ENCODE measurements around the gene SOST. TPM values are rescaled to one million over a fixed set of nuclear protein-coding genes. Genes with fewer than 3 reads are reported as not detected.

Gene SOST
- total RNA-seq, 4 donors from 2014 or later = not detected

DNA sequence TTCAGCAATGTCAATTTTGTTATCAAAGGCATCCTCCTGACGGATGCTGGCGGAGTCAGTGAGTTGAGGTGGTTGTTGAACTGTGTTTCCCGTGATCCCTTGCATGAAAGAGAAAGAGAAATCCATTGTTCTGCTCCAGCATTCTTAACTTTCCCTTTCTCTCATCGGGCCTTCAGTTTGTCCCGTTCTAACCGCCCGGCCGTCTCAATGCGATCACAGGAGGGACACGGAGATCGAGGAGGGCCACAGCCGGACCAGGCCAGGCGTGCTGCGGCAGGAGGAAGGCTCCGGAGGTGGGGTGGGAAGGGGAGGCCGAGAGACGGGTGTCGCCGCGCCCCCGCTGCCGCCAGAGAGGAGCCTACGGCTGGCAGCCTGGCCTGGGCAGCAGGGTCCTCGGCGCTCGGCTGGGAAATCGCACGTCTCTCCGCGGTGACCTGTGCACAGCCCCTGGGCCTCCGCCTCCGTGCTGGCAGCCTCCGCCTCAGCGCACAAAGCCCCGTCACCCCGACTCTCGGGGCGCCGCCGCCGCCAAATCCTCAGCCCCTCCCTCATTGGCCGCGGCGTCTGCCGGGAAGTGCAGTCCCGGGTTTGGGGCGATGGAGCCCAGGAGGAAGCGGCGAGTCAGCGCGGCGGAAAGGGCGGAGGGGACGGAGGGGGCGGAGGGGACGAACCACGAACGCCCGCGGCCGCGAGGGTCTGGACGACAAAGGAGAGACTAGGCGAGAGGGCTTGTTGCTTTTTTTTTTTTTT lies 38.1 kb downstream of the SOST start:
- TF ChIP-seq CTCF (IDR thresholded peaks at IDR 0.05) (no peak), POLR2A (IDR thresholded peaks at IDR 0.05) (peak; percentile 56 to 57)
- peak overlapping the region; percentile 92 to 96 (median 93) for H3K27ac ChIP-seq
- no peaks in the 10 kb centered on the region for H3K36me3 ChIP-seq
- peak; percentile 79 to 90 (median 83) for DNase-seq
- H3K9me3 ChIP-seq = no peaks in the 10 kb centered on the region
- no peaks in the 10 kb centered on the region for H3K4me1 ChIP-seq
- H3K4me3 ChIP-seq = peak overlapping the region; percentile 78 to 93 (median 87)
- no peaks in the 10 kb centered on the region for H3K27me3 ChIP-seq

- no peak overlapping the region for H3K27ac ChIP-seq
- DNase-seq = no peak
- no peaks in the 10 kb centered on the region for H3K36me3 ChIP-seq
- no peak overlapping the region for H3K4me3 ChIP-seq
- H3K9me3 ChIP-seq = no peaks in the 10 kb centered on the region
- H3K27me3 ChIP-seq = no peaks in the 10 kb centered on the region
- TF ChIP-seq CTCF (IDR thresholded peaks at IDR 0.05) = no peak
- TF ChIP-seq POLR2A (IDR thresholded peaks at IDR 0.05) = no peak
- H3K4me1 ChIP-seq = no peaks in the 10 kb centered on the region
These were observed 39.0 kb downstream of the SOST start for GRCh38 chr17:43719578-43719977.

GRCh38 chr17:43718544-43718943 lies 40.0 kb downstream of the SOST start:
- TF ChIP-seq CTCF (IDR thresholded peaks at IDR 0.05) (no peak), POLR2A (IDR thresholded peaks at IDR 0.05) (no peak)
- Histone ChIP-seq H3K9me3 (no peaks in the 10 kb centered on the region), H3K4me3 (no peak overlapping the region), H3K4me1 (peaks cover 0 to 8% (median 3%) of the 10 kb centered on the region in 4 donors), H3K36me3 (no peaks in the 10 kb centered on the region), H3K27ac (no peak overlapping the region), H3K27me3 (no peaks in the 10 kb centered on the region)
- DNase-seq = no peak

GRCh38 chr17:43717913-43718312 lies 40.7 kb downstream of the SOST start:
- no peak for TF ChIP-seq POLR2A (IDR thresholded peaks at IDR 0.05)
- no peak for TF ChIP-seq CTCF (IDR thresholded peaks at IDR 0.05)
- Histone ChIP-seq H3K4me3 (no peak overlapping the region), H3K27ac (no peak overlapping the region), H3K36me3 (no peaks in the 10 kb centered on the region), H3K27me3 (no peaks in the 10 kb centered on the region), H3K4me1 (peaks cover 0 to 11% (median 3%) of the 10 kb centered on the region in 4 donors), H3K9me3 (no peaks in the 10 kb centered on the region)
- DNase-seq = no peak

GRCh38 chr17:43714465-43715149 lies 44.0 kb downstream of the SOST start:
- peaks cover 0 to 11% (median 3%) of the 10 kb centered on the region in 4 donors for H3K4me1 ChIP-seq
- DNase-seq = no peak
- no peak overlapping the region for H3K27ac ChIP-seq
- no peaks in the 10 kb centered on the region for H3K9me3 ChIP-seq
- H3K36me3 ChIP-seq = no peaks in the 10 kb centered on the region
- no peaks in the 10 kb centered on the region for H3K27me3 ChIP-seq
- H3K4me3 ChIP-seq = no peak overlapping the region
- TF ChIP-seq POLR2A (IDR thresholded peaks at IDR 0.05) = no peak
- TF ChIP-seq CTCF (IDR thresholded peaks at IDR 0.05) = no peak
